Nephron progenitor cell (in vitro differentiated cells): ENCODE results near the gene TSSK6.

Source experiments
- DNase-seq: peaks from one replicate; pipeline ENCODE4 v3.0.0; 2021
- H3K27ac Mint-ChIP-seq: 2 replicates; pipeline ENCODE4 v1.8.0; 2021; ENCODE audit warnings: mild to moderate bottlenecking, moderate library complexity, mixed read lengths
- H3K27me3 Mint-ChIP-seq: 2 replicates; pipeline ENCODE4 v1.8.0; 2021; ENCODE audit warnings: mild to moderate bottlenecking, low read depth, mixed read lengths; ENCODE audit not compliant: poor library complexity
- H3K36me3 Mint-ChIP-seq: 2 replicates; pipeline ENCODE4 v1.8.0; 2021; ENCODE audit warnings: low read depth, mixed read lengths
- H3K4me1 Mint-ChIP-seq: 2 replicates; pipeline ENCODE4 v1.8.0; 2021; ENCODE audit warnings: mixed read lengths
- H3K4me3 Mint-ChIP-seq: 2 replicates; pipeline ENCODE4 v1.8.0; 2021; ENCODE audit warnings: mild to moderate bottlenecking, moderate library complexity, mixed read lengths
- H3K9me3 Mint-ChIP-seq: 2 replicates; pipeline ENCODE4 v1.8.0; 2021; ENCODE audit warnings: mild to moderate bottlenecking, moderate library complexity, mixed read lengths
- CTCF ChIP-seq: fragments of 200-600 bp; sonication (generic); IDR thresholded peaks from 2 replicates; pipeline ENCODE4 v1.5.0; 2021; ENCODE audit warnings: antibody characterized with exemption

TSSK6 gene

GRCh38 chr19:19533841-19534240 lies 18.5 kb upstream of the TSSK6 start:
- no peak overlapping the region for H3K27ac Mint-ChIP-seq
- no peak overlapping the region for H3K4me3 Mint-ChIP-seq
- peaks cover 46% of the 10 kb centered on the region for H3K4me1 Mint-ChIP-seq
- H3K36me3 Mint-ChIP-seq: peaks cover 23% of the 10 kb centered on the region
- H3K9me3 Mint-ChIP-seq: no peaks in the 10 kb centered on the region
- no peak for DNase-seq
- TF ChIP-seq CTCF: no peak
- peaks cover 10% of the 10 kb centered on the region for H3K27me3 Mint-ChIP-seq

GRCh38 chr19:19532806-19533701 lies 17.7 kb upstream of the TSSK6 start:
- Mint-ChIP-seq H3K4me3 (no peak overlapping the region), H3K27me3 (peaks cover 5% of the 10 kb centered on the region), H3K27ac (no peak overlapping the region), H3K36me3 (peaks cover 23% of the 10 kb centered on the region), H3K4me1 (peaks cover 40% of the 10 kb centered on the region), H3K9me3 (no peaks in the 10 kb centered on the region)
- DNase-seq: no peak
- TF ChIP-seq CTCF: no peak

GRCh38 chr19:19531951-19532805 lies 16.8 kb upstream of the TSSK6 start:
- Mint-ChIP-seq H3K27ac (no peak overlapping the region), H3K27me3 (peaks cover 10% of the 10 kb centered on the region), H3K9me3 (no peaks in the 10 kb centered on the region), H3K4me3 (no peak overlapping the region), H3K36me3 (peaks cover 23% of the 10 kb centered on the region), H3K4me1 (peaks cover 44% of the 10 kb centered on the region)
- peak; percentile 92 for TF ChIP-seq CTCF
- DNase-seq: peak; percentile 90

- H3K9me3 Mint-ChIP-seq: no peaks in the 10 kb centered on the region
- H3K4me3 Mint-ChIP-seq: no peak overlapping the region
- H3K36me3 Mint-ChIP-seq: peaks cover 23% of the 10 kb centered on the region
- H3K27me3 Mint-ChIP-seq: peaks cover 14% of the 10 kb centered on the region
- DNase-seq: no peak
- H3K27ac Mint-ChIP-seq: peak overlapping the region; percentile 88
- peaks cover 57% of the 10 kb centered on the region for H3K4me1 Mint-ChIP-seq
- TF ChIP-seq CTCF: no peak
These were observed 15.5 kb upstream of the TSSK6 start for GRCh38 chr19:19530889-19531288.

GRCh38 chr19:19530423-19530804 lies 15.1 kb upstream of the TSSK6 start:
- Mint-ChIP-seq H3K27ac (peak overlapping the region; percentile 88), H3K27me3 (peaks cover 14% of the 10 kb centered on the region), H3K9me3 (no peaks in the 10 kb centered on the region), H3K36me3 (peaks cover 23% of the 10 kb centered on the region), H3K4me3 (no peak overlapping the region), H3K4me1 (peaks cover 59% of the 10 kb centered on the region)
- DNase-seq: no peak
- no peak for TF ChIP-seq CTCF
